22Rv1 (cell line): Measurements from ENCODE around the gene FOSL1.

Experiments used
- H3K27ac ChIP-seq: fragments of 450-650 bp; 2 replicates; pipeline ENCODE4 v1.5.1; 2017
- CTCF ChIP-seq: fragments of 450-650 bp; IDR thresholded peaks from 2 replicates; pipeline ENCODE4 v1.5.1; 2017; ENCODE audit warnings: mild to moderate bottlenecking
- ZFX ChIP-seq: fragments of 450-650 bp; IDR thresholded peaks from 2 replicates; pipeline ENCODE4 v1.6.1; 2017; ENCODE audit warnings: antibody characterized with exemption, borderline replicate concordance

The FOSL1 gene

GRCh38 chr11:65931773-65932557 is 31.8 kb upstream of the FOSL1 start:
- no peak overlapping the region for H3K27ac ChIP-seq
- TF ChIP-seq CTCF: no peak
- TF ChIP-seq ZFX: no peak

GRCh38 chr11:65928667-65929066 is 28.5 kb upstream of the FOSL1 start:
- H3K27ac ChIP-seq: no peak overlapping the region
- TF ChIP-seq CTCF (no peak), ZFX (no peak)

- TF ChIP-seq ZFX: no peak
- no peak for TF ChIP-seq CTCF
- no peak overlapping the region for H3K27ac ChIP-seq
Observed at GRCh38 chr11:65927904-65928397, 27.8 kb upstream of the FOSL1 start.

GRCh38 chr11:65925397-65925796 is 25.2 kb upstream of the FOSL1 start:
- no peak for TF ChIP-seq CTCF
- no peak for TF ChIP-seq ZFX
- H3K27ac ChIP-seq: no peak overlapping the region

GRCh38 chr11:65922565-65922964 is 22.4 kb upstream of the FOSL1 start:
- no peak overlapping the region for H3K27ac ChIP-seq

GRCh38 chr11:65921876-65922275 is 21.7 kb upstream of the FOSL1 start:
- H3K27ac ChIP-seq: no peak overlapping the region
- TF ChIP-seq CTCF (no peak), ZFX (no peak)

More at GRCh38 chr11:65922565-65922964, 22.4 kb upstream of the FOSL1 start:
- TF ChIP-seq CTCF (no peak), ZFX (no peak)

- TF ChIP-seq ZFX (no peak), CTCF (no peak)
- no peak overlapping the region for H3K27ac ChIP-seq
Observed at GRCh38 chr11:65921033-65921555, 20.9 kb upstream of the FOSL1 start.
